ENCODE measurements around the gene HOMER2. TPM values are rescaled to one million over a fixed set of nuclear protein-coding genes. Genes with fewer than 3 reads are reported as not detected.

Gene HOMER2
- total and polyA plus RNA-seq, 9 of the 15 experiments (the other 6 are each of a cell fraction or from before 2014, with no cell fraction given): 0.13 to 0.47 (median 0.29) TPM; not detected in 1

DNA sequence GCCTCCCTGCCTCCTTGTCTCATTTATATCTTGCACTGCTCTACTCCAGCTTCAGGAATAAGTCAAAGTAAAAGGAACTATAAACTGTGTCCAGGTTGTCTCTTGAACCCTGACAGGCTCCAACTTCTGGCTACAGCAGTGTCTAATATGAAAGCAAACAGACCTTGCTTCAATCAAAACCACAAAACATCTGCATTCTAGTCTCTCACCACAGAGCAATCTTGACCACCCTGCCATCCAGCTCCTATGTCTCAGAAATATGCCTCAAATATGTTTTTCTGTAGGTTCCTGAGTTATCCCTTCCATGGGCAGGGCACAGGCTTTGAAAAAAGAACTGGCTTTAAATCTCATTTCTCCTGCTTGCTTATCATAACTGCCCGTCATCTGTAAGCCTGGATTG lies 20.5 kb upstream of the HOMER2 start:
- H3K4me3 ChIP-seq: no peak overlapping the region
- no peaks in the 10 kb centered on the region for H3K79me2 ChIP-seq (ENCODE audit: control insufficient read depth, insufficient read depth, low read length)
- H3K9me1 ChIP-seq (ENCODE audit: control insufficient read depth, insufficient read depth, low read length): no peaks in the 10 kb centered on the region
- no peaks in the 10 kb centered on the region for H3K9me3 ChIP-seq (replicated peaks; ENCODE audit: control insufficient read depth, insufficient read depth, low read depth, low read length)
- ChIA-PET POLR2A (no interaction called here), CTCF (ENCODE audit: low intra/inter-chr PET ratio) (no interaction called here)
- DNase-seq (ENCODE audit: extremely low read depth in 1 of 4, low spot score in 3 of 4) (no peak), ATAC-seq (no peak), FAIRE-seq (no peak)
- TF ChIP-seq SMARCB1 (IDR thresholded peaks at IDR 0.05; ENCODE audit: insufficient read length, low read depth) (no peak), ARID2 (IDR thresholded peaks at IDR 0.05) (no peak), ZNF77 (CRISPR knock-in tag; IDR thresholded peaks at IDR 0.05) (no peak), HDAC2 (IDR thresholded peaks at IDR 0.05) (no peak), NFE2 (IDR thresholded peaks at IDR 0.05; ENCODE audit: low read depth) (no peak), CBX3 (IDR thresholded peaks at IDR 0.05; ENCODE audit: borderline replicate concordance in 1 of 2, low read length in 2 of 2) (no peak), NFIX (CRISPR knock-in tag; IDR thresholded peaks at IDR 0.05; ENCODE audit: low read depth) (no peak), ETV5 (CRISPR knock-in tag; IDR thresholded peaks at IDR 0.05; ENCODE audit: low read depth) (no peak), JUN (IDR thresholded peaks at IDR 0.05; ENCODE audit: borderline replicate concordance, low read depth, low read length) (no peak), JUN (CRISPR knock-in tag; IDR thresholded peaks at IDR 0.05; ENCODE audit: borderline replicate concordance) (no peak)
- TF ChIP-seq, protein P1, sequence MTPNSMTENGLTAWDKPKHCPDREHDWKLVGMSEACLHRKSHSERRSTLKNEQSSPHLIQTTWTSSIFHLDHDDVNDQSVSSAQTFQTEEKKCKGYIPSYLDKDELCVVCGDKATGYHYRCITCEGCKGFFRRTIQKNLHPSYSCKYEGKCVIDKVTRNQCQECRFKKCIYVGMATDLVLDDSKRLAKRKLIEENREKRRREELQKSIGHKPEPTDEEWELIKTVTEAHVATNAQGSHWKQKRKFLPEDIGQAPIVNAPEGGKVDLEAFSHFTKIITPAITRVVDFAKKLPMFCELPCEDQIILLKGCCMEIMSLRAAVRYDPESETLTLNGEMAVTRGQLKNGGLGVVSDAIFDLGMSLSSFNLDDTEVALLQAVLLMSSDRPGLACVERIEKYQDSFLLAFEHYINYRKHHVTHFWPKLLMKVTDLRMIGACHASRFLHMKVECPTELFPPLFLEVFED (CRISPR knock-in tag; conservative IDR thresholded peaks at IDR 0.05): no peak
- TF ChIP-seq, protein P2, sequence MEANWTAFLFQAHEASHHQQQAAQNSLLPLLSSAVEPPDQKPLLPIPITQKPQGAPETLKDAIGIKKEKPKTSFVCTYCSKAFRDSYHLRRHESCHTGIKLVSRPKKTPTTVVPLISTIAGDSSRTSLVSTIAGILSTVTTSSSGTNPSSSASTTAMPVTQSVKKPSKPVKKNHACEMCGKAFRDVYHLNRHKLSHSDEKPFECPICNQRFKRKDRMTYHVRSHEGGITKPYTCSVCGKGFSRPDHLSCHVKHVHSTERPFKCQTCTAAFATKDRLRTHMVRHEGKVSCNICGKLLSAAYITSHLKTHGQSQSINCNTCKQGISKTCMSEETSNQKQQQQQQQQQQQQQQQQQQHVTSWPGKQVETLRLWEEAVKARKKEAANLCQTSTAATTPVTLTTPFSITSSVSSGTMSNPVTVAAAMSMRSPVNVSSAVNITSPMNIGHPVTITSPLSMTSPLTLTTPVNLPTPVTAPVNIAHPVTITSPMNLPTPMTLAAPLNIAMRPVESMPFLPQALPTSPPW (CRISPR knock-in tag; IDR thresholded peaks at IDR 0.05): no peak
- TF ChIP-seq, protein P3, sequence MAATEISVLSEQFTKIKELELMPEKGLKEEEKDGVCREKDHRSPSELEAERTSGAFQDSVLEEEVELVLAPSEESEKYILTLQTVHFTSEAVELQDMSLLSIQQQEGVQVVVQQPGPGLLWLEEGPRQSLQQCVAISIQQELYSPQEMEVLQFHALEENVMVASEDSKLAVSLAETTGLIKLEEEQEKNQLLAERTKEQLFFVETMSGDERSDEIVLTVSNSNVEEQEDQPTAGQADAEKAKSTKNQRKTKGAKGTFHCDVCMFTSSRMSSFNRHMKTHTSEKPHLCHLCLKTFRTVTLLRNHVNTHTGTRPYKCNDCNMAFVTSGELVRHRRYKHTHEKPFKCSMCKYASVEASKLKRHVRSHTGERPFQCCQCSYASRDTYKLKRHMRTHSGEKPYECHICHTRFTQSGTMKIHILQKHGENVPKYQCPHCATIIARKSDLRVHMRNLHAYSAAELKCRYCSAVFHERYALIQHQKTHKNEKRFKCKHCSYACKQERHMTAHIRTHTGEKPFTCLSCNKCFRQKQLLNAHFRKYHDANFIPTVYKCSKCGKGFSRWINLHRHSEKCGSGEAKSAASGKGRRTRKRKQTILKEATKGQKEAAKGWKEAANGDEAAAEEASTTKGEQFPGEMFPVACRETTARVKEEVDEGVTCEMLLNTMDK (IDR thresholded peaks at IDR 0.05; ENCODE audit: borderline replicate concordance, insufficient read depth, low read depth, low read length, poor library complexity, severe bottlenecking): no peak
- TF ChIP-seq, protein P4, sequence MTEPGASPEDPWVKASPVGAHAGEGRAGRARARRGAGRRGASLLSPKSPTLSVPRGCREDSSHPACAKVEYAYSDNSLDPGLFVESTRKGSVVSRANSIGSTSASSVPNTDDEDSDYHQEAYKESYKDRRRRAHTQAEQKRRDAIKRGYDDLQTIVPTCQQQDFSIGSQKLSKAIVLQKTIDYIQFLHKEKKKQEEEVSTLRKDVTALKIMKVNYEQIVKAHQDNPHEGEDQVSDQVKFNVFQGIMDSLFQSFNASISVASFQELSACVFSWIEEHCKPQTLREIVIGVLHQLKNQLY (CRISPR knock-in tag; conservative IDR thresholded peaks at IDR 0.05): no peak
- H3K4me2 ChIP-seq (ENCODE audit: insufficient read depth, low read length): no peak overlapping the region
- BruUV-seq (replicated peaks): no TSS peak
- H4K20me1 ChIP-seq (replicated peaks; ENCODE audit: control insufficient read depth, insufficient read depth, low read length): no peaks in the 10 kb centered on the region
- H3K27ac ChIP-seq (ENCODE audit: extremely low read depth, low read depth, low read length): no peak overlapping the region
- H3K4me1 ChIP-seq (replicated peaks in 1 of 2; ENCODE audit: control insufficient read depth in 2 of 2, insufficient read depth in 2 of 2, low read length in 2 of 2): no peaks in the 10 kb centered on the region
- H3K36me3 ChIP-seq (ENCODE audit: control insufficient read depth, insufficient read depth, low read length): no peaks in the 10 kb centered on the region
- intact Hi-C loops (cut with micrococcal nuclease): no loop called here
- in situ Hi-C loops (cut with MboI): no loop called here
- 5% methylated on average over 1 of the region's 1 CpG for WGBS (ENCODE audit: insufficient coverage, low coverage, missing lambda C conversion rate)
- peaks cover 4 to 6% of the 10 kb centered on the region in 2 experiments; a peak in 4 of 5 replicates for H3K27me3 ChIP-seq (ENCODE audit: control insufficient read depth in 2 of 2, insufficient read depth in 2 of 2, low read length in 2 of 2)
- H3K9ac ChIP-seq (ENCODE audit: insufficient read depth in 1 of 2, low read depth in 2 of 2, low read length in 2 of 2): no peak overlapping the region
- no peak overlapping the region for H2AFZ ChIP-seq (ENCODE audit: low read depth, low read length)

Measured in K562 (cell line).